Activated naive CD8-positive, alpha-beta T cell treated with anti-CD3 and anti-CD28 coated beads for 36 hours (primary cell): ENCODE data around the gene DPYSL3. TPM values are rescaled to one million over a fixed set of nuclear protein-coding genes. Genes with fewer than 3 reads are reported as not detected.

ENCODE experiments used
- DNase-seq: peaks from one replicate; pipeline ENCODE4 v3.0.0; 2021
- H3K27ac Mint-ChIP-seq: one replicate; pipeline ENCODE4 v1.8.0; 2022; ENCODE audit warnings: mild to moderate bottlenecking, moderate library complexity, mixed read lengths
- H3K27me3 Mint-ChIP-seq: one replicate; pipeline ENCODE4 v1.8.0; 2022; ENCODE audit warnings: mild to moderate bottlenecking, mixed read lengths
- H3K36me3 Mint-ChIP-seq: one replicate; pipeline ENCODE4 v1.8.0; 2021; ENCODE audit warnings: mild to moderate bottlenecking, mixed read lengths
- H3K4me1 Mint-ChIP-seq: one replicate; pipeline ENCODE4 v1.8.0; 2021; ENCODE audit warnings: mixed read lengths
- H3K4me3 Mint-ChIP-seq: one replicate; pipeline ENCODE4 v1.8.0; 2022; ENCODE audit warnings: mild to moderate bottlenecking, moderate library complexity, mixed read lengths
- H3K9me3 Mint-ChIP-seq: one replicate; pipeline ENCODE4 v1.8.0; 2022; ENCODE audit warnings: mixed read lengths
- total RNA-seq, 2 experiments: library from RNA; stranded (reverse); gene quantifications; one replicate each; pipeline ENCODE4 v1.2.3, GENCODE V29; 2021

Gene DPYSL3
- total RNA-seq, 2 experiments from 2014 or later, result 0.28 to 0.41 TPM

DNA sequence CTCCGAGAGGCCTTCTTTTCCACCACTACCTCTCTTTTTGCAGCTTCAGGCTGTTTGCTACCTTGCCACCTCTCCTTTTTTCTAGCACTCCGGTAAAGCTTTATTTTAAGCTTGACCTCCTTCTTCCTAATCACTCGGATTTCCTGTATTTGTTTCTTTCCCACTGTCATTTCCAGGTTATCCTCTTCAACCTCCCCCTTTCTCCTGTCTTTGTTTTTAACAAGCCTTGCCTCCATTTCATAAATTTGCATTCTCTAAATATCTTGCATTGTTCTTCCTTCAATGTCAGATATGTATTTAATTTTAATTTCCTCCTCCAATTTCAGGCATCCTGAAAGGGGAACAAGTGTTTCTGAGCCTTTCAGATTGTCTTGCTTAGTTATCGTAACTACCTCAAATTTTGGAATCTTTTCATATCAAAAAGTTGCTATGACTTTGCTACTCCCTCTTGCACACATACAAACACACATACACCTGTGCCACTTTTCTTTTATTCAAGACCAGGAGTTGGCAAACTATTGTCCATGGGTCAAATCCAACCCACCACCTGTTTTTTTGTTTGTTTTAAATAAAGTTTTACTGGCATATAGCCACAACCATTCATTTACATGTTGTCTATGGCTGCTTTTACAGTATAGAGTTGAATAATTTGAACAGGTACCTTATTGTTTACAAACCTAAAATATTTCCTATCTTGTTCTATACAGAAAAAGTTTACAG is 22.7 kb downstream of the DPYSL3 start:
- no peak for DNase-seq
- Mint-ChIP-seq H3K27me3 (peaks cover 17% of the 10 kb centered on the region), H3K9me3 (peaks cover 2% of the 10 kb centered on the region), H3K27ac (no peak overlapping the region), H3K4me1 (no peaks in the 10 kb centered on the region), H3K4me3 (no peak overlapping the region), H3K36me3 (no peaks in the 10 kb centered on the region)

DNA sequence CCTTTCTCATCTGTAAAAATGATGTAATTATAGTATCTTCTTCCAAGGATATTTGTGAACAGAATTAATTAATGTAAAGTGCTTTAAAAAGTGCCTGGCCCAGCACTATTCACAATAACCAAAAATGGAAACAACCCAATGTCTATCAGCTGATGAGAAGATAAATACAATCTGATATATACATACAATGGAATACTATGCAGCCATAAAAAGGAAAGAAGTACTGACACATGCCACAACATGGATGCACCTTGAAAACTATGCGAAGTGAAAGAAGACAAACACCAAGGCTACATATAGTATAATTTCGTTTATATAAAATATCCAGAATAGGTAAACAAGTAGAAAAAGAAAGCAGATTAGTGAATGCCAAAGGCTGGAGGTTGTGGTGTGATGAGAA is 24.1 kb downstream of the DPYSL3 start:
- Mint-ChIP-seq H3K4me1 (no peaks in the 10 kb centered on the region), H3K9me3 (peaks cover 2% of the 10 kb centered on the region), H3K27me3 (peaks cover 17% of the 10 kb centered on the region), H3K27ac (no peak overlapping the region), H3K36me3 (no peaks in the 10 kb centered on the region), H3K4me3 (no peak overlapping the region)
- DNase-seq, result no peak

DNA sequence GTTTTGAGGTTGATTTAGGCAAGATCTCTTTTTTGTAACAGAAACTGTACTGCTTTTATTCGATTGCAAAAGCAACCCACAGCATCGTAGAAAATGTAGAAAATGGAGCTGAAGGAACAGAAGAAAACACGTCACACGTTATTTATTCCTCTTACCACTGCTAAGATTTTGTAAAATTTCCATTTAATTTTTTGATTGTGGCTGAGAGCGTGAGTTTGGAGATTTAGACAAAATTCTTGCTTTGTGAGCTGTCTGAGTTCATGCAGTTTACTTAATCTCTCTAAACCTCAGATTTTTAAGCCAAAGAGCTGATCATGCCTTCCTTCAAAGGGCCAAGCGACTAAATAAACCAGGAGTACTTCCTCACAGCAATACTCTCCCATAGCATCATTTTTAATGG is 24.8 kb downstream of the DPYSL3 start:
- peaks cover 21% of the 10 kb centered on the region for H3K27me3 Mint-ChIP-seq

DNA sequence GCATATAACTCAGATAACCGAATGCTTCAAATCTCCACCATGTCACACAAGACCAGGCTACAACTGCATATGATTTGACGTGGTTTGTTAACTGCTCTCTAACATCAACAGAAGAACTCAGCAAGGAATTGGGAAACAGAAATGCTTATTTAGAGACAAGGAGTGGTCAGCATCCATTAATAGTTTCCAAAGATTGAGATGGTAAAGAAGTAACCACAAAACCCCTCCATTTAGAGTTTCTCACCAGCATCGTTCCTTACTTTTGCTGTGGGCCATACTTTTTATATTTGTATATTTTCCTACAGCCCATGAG is 25.2 kb downstream of the DPYSL3 start:
- Mint-ChIP-seq H3K4me3 (no peak overlapping the region), H3K27ac (no peak overlapping the region), H3K4me1 (no peaks in the 10 kb centered on the region), H3K9me3 (peaks cover 2% of the 10 kb centered on the region), H3K27me3 (peaks cover 21% of the 10 kb centered on the region), H3K36me3 (no peaks in the 10 kb centered on the region)
- DNase-seq, result no peak

More for the DNA sequence above, 24.8 kb downstream of the DPYSL3 start:
- Mint-ChIP-seq H3K27ac (no peak overlapping the region), H3K4me3 (no peak overlapping the region), H3K36me3 (no peaks in the 10 kb centered on the region), H3K9me3 (peaks cover 2% of the 10 kb centered on the region), H3K4me1 (no peaks in the 10 kb centered on the region)
- DNase-seq, result no peak

DNA sequence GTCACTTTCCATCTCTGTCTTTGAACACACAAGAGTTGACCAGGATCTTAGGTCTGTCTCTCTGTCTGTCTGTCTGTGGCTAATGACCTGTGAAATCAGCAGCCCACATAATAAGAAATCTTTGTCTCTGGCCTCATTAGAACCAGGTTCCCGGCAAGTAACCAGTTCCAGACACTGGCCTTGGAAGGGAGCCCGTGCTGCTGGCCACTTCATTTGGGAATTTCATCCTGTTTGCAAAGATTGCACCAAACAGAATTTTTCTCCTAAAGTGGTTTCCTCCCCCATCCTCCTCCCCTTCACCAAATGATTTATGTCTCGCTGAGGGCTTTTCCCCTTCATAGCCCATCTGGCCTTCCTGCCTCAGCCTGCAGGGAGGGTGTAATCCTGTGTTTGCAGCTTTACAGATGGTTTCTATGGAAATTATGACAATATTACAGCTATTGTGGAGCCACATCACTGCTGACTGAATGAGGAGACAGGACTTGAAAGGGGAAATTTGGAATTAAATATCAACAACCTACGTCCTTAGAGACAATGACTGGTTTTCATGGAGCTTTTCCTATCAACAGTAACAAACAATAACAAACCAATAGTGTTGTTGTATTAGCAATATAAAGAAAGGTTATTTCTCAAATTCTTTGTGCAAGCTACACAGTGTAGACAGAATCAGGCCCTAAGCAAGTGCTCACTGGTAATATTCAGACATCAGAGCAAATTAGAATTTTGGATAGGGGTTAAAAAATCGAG is 25.7 kb downstream of the DPYSL3 start:
- Mint-ChIP-seq H3K27ac (no peak overlapping the region), H3K27me3 (peaks cover 22% of the 10 kb centered on the region), H3K4me3 (no peak overlapping the region), H3K36me3 (no peaks in the 10 kb centered on the region), H3K9me3 (peaks cover 2% of the 10 kb centered on the region), H3K4me1 (no peaks in the 10 kb centered on the region)
- no peak for DNase-seq

DNA sequence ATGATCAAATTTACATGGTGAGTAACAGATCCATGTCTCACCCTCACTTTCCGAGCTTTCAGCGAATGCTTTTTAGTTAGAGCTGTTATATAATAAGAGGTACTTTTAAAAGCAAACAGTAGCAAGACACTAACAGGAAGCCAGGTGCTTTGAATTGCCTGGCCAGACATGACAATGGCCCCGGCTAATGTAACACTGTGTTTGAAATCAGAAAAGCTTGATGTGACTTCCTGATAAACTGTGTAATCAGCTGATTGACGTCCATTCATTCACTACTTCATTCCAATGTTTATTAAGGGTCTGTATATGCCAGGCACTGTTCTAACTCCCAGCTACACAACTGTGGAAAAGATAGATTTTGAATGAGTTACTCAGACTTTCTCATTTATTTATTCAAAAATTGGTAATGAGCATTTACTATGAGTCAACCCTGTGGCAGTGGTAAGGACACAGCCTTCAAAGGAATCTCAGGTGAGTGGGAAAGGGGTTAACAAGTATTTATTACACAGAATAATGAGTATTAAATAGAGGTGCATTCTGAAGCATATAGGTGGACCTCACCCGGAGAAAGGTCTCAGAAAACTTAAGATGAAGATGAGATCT is 26.6 kb downstream of the DPYSL3 start:
- no peak for DNase-seq
- H3K27me3 Mint-ChIP-seq, result peaks cover 28% of the 10 kb centered on the region
- no peaks in the 10 kb centered on the region for H3K4me1 Mint-ChIP-seq
- peaks cover 2% of the 10 kb centered on the region for H3K9me3 Mint-ChIP-seq
- no peaks in the 10 kb centered on the region for H3K36me3 Mint-ChIP-seq
- no peak overlapping the region for H3K27ac Mint-ChIP-seq
- H3K4me3 Mint-ChIP-seq, result no peak overlapping the region

DNA sequence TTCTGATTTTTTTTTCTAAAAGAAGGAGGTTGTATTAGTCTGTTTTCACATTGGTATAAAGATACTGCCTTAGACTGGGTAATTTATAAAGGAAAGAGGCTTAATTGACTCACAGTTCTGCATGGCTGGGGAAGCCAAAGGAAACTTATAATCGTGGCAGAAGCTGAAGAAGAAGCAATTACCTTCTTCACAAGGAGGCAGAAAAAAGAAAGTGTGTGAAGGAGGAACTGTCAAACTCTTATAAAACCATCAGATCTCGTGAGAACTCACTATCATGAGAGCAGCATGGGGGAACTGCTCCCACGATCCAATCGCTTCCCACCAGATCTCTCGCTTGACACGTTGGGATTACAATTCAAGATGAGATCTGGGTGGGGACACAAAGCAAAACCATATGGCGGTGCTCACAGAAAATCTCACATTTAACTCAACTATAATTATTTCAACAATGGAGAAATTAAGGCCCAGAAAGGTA is 27.1 kb downstream of the DPYSL3 start:
- H3K4me1 Mint-ChIP-seq, result no peaks in the 10 kb centered on the region

DNA sequence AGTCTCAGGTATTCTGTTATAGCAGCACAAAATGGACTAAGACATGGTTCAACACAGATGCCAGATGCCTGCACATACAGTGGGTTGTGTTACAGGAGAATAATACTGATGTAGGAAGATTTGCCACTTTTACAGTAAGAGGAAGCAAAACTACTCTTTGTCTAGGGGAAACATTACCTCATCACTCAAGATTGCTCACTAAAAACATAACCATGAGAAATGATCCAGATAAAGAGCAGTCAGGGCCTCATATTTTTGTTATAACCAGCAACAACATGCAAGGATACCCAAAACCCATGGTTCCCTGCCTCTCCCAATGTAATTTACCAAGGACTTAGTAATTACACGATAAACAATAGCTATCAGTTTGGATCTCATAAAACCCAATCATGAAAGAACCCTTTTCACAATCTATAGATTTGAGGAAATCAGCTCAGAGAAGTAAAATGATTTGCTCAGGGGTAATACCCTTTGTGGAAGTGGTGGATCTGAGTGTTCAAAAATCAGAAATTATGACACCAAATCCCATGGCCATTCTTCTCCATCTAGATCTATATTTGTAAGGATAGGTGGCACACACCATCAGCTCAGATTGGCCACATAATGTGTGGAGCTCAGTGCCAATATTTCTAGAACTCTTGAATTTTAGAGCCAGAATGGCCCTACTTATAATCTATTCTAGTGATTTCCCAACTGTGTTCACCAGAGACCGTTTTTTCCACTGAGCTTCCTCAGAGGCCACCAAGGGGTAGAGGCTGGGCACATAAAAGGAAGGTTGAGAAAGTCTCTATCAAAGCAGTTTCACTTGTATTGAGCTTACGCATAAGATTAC is 27.8 kb downstream of the DPYSL3 start:
- Mint-ChIP-seq H3K36me3 (no peaks in the 10 kb centered on the region), H3K27ac (no peak overlapping the region)
- DNase-seq, result no peak

More for the DNA sequence above, 27.1 kb downstream of the DPYSL3 start:
- DNase-seq, result no peak
- H3K4me3 Mint-ChIP-seq, result no peak overlapping the region
- peaks cover 28% of the 10 kb centered on the region for H3K27me3 Mint-ChIP-seq
- H3K9me3 Mint-ChIP-seq, result peaks cover 2% of the 10 kb centered on the region
- H3K27ac Mint-ChIP-seq, result no peak overlapping the region
- H3K36me3 Mint-ChIP-seq, result no peaks in the 10 kb centered on the region

DNA sequence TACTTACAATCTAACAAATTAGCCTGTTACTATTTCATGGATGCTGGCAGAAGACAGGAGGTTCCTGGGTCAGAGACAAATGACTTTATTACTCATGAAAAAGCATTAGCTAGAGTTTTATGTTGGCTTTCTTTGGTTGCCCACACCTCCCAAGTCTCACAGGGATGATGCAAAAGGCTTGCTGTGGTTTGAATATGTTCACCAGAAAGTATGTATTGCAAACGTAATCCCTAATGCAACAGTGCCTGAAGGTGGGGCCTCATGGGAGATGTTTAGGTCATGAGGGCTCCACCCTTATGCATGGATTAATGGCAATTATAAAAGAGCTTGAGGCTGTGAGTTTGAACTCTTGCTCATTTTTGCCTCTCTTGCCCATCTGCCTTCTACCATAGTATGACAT is 28.5 kb downstream of the DPYSL3 start:
- Mint-ChIP-seq H3K4me3 (no peak overlapping the region), H3K9me3 (peaks cover 2% of the 10 kb centered on the region), H3K4me1 (no peaks in the 10 kb centered on the region), H3K27me3 (peaks cover 31% of the 10 kb centered on the region), H3K27ac (no peak overlapping the region), H3K36me3 (no peaks in the 10 kb centered on the region)
- no peak for DNase-seq

More for the DNA sequence above, 27.8 kb downstream of the DPYSL3 start:
- Mint-ChIP-seq H3K9me3 (peaks cover 2% of the 10 kb centered on the region), H3K4me1 (no peaks in the 10 kb centered on the region), H3K27me3 (peaks cover 28% of the 10 kb centered on the region), H3K4me3 (no peak overlapping the region)

DNA sequence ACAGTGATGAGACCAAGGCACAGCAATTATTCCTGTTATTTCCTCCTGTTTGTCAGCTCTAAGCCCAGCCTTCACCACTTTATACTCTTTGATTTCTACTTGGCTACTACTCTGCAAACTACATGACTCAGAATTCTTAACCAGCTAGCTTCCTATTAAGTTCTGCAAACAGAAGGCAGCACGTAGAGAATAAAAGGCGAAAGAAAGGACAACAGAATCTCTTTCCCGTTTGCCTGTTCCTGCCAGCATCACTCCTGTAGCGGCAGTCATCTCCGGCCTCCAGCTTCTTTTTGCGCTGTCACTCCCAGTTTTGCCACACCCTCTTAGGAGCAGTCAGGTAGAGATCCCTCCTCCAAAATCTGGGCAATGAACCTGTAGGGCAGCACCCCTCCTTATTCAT is 29.9 kb downstream of the DPYSL3 start:
- H3K4me1 Mint-ChIP-seq, result no peaks in the 10 kb centered on the region
- no peaks in the 10 kb centered on the region for H3K36me3 Mint-ChIP-seq
- peaks cover 33% of the 10 kb centered on the region for H3K27me3 Mint-ChIP-seq
- H3K9me3 Mint-ChIP-seq, result peaks cover 2% of the 10 kb centered on the region
- DNase-seq, result no peak
- H3K27ac Mint-ChIP-seq, result no peak overlapping the region
- H3K4me3 Mint-ChIP-seq, result no peak overlapping the region

DNA sequence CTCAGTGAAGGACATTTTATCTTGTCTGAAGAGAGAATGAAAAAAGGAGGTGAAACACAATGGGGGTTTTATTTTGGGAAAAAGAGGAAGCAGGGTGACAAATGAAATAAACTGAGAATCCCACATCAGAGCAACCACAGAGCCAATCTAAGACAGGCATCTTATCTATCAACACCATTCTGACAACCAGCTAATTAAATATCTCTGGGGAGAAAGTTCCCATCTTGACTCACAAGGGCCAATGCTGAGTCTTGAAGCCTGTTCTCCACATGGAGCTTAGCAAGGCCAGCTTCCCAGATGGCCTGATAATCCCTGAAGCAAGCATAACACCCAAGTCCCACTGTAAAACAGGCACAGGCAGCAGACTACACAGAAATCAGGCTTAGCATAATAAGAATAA is 30.4 kb downstream of the DPYSL3 start:
- Mint-ChIP-seq H3K27me3 (peaks cover 33% of the 10 kb centered on the region), H3K27ac (no peak overlapping the region), H3K9me3 (peaks cover 2% of the 10 kb centered on the region), H3K4me1 (no peaks in the 10 kb centered on the region), H3K36me3 (no peaks in the 10 kb centered on the region), H3K4me3 (no peak overlapping the region)
- no peak for DNase-seq

DNA sequence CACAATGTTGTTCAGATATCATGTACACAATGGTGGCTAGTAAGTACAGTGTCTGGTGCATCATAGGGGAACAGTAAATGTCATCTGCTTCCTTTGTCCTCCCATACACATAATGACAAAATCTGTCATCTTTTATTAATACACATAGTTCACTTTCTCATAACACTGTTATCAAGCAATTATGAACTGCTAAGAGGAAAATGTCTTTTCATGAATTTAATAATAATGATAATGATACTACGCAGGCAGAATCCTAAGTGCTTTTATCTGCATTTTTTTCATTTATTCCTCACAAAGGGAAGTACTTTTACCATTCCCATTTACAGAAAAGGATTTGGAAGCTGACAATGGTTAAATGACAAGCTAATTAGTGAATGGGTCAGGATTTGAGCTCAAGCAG is 35.7 kb downstream of the DPYSL3 start:
- no peaks in the 10 kb centered on the region for H3K4me1 Mint-ChIP-seq
- H3K9me3 Mint-ChIP-seq, result peaks cover 2% of the 10 kb centered on the region
- peaks cover 24% of the 10 kb centered on the region for H3K27me3 Mint-ChIP-seq
- H3K36me3 Mint-ChIP-seq, result no peaks in the 10 kb centered on the region
- no peak overlapping the region for H3K27ac Mint-ChIP-seq
- DNase-seq, result no peak
- no peak overlapping the region for H3K4me3 Mint-ChIP-seq

DNA sequence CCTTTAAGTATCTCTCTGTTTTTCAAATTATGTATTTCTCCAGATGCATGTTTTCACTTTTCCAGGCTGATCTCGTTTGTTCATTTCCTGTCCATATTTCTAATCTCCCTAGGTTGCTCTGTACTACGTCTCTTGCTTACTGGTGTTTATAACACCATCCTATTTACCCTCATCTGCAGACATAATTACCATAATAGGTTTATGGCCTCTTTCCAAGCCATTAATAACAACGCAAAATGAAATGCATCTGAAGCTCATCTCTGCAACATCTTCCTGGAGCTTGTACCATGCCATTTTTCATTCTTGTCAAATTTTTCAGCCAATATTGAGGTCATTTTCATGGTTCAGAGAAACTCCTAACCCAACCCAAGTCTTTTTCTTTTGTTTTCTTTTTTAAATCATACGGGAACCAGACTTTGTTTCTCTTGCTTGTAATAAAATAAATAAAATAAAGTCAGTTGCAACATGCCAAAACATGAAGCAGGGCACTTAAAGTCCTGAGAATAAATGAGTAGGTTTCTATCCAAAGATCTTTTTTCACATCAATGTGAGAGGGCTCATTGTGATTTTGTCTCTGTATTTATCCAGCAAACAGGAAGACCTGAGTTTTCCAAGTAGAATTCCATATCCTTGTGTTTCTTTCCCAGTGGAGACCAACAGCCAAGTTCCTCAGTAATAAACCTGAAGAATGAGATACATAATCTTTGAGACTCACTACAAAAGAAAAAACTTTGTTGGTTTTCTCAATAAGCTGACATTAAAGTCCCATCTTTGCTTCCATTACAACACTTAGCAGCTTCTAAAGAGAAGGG is 37.0 kb downstream of the DPYSL3 start:
- no peak for DNase-seq
- Mint-ChIP-seq H3K27me3 (peaks cover 19% of the 10 kb centered on the region), H3K4me1 (no peaks in the 10 kb centered on the region), H3K9me3 (peaks cover 2% of the 10 kb centered on the region), H3K4me3 (no peak overlapping the region), H3K36me3 (no peaks in the 10 kb centered on the region), H3K27ac (no peak overlapping the region)

DNA sequence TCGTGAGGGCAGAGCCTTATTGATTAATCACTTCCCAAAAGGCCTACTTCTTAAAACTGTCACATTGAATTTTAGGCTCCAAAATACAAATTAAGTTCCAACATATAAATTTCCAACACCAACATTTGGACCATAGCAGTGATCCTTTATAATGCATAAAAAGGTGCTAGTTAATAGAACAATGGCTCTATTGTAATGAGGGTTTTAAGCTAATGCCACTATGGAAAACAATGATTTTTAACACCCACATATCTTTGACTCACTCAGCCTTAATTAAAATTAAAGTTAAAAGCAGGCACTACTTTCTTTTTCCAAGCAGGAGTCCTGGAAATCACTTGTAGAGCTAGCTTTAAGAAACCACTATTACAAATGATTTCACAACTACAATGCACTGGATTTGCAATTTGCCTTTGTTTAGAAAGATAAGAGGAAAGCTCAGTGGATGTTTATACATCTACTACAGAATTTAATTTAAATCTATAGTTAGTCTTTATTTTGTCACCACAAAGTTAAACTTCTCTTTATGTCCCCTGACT is 41.8 kb downstream of the DPYSL3 start:
- no peak overlapping the region for H3K4me3 Mint-ChIP-seq
- peaks cover 9% of the 10 kb centered on the region for H3K27me3 Mint-ChIP-seq
- H3K9me3 Mint-ChIP-seq, result no peaks in the 10 kb centered on the region
- no peak overlapping the region for H3K27ac Mint-ChIP-seq
- H3K36me3 Mint-ChIP-seq, result no peaks in the 10 kb centered on the region
- DNase-seq, result no peak
- H3K4me1 Mint-ChIP-seq, result no peaks in the 10 kb centered on the region
